ENCODE data around the gene SLC16A9.

GRCh38 chr10:59627366-59628018, 82.2 kb downstream of the SLC16A9 start:
- no peak for TF ChIP-seq EZH2 (IDR thresholded peaks at IDR 0.05; ENCODE audit: borderline replicate concordance, low read depth, low read length, severe bottlenecking)
- no peak for TF ChIP-seq POLR2A (IDR thresholded peaks at IDR 0.05; ENCODE audit: low read depth, low read length)
- TF ChIP-seq CTCF (IDR thresholded peaks at IDR 0.05; ENCODE audit: extremely low read depth in 1 of 2, insufficient read depth in 1 of 2, low read depth in 1 of 2, low read length in 2 of 2) = no peak

All from endothelial cell of umbilical vein (primary cell).